ENCODE measurements around the gene HLF. TPM values are rescaled to one million over a fixed set of nuclear protein-coding genes. Genes with fewer than 3 reads are reported as not detected.

HLF gene
- total RNA-seq, 1 experiment from 2014 or later, result 1.5 TPM

DNA sequence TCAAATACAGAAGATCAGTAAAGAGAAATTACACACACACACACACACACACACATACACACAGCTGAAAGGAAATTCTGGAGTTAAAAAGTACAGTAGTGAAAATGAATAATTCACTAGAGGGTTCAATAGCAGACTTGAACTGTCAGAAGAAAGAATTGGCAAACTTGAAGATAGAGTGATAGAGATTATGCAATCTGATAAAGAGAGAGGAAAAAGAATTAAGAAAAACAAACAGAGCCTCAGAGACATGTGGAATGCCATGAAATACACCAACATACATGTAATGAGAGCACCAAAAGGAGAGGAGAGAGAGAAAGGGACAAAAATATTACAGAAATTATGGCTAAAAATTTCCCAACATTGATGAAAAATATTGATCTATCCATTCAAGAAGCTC lies 96.2 kb downstream of the HLF start:
- no TSS peak for BruUV-seq (replicated peaks)
- ATAC-seq, result no peak
- POLR2A ChIA-PET, result no interaction called here

DNA sequence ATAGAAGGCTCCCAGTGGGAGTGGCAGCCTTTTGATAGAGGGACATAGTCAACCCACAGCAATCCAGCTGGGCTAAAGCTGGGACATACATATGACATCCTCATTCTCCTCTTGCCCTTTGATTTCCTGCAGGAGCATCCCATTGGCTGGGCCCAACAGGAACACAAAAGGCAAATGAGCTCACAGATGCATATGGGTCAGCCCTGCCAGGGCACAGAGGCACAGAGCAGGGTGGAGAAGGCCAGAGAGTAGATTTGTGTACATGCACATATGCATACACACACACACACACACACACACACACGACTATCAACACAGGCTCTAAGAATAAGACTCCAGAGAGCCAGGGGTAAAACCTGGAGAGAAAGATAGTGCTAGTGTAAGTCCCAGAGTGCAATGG lies 98.3 kb downstream of the HLF start:
- DNase-seq (ENCODE audit: low read depth, low spot score) (no peak), ATAC-seq (no peak)
- H3K27ac ChIP-seq (ENCODE audit: low read depth, low read length), result no peak overlapping the region
- no peak overlapping the region for H3K4me3 ChIP-seq (replicated peaks in 1 of 2; ENCODE audit: low read depth in 1 of 2, low read length in 2 of 2)
- H2AFZ ChIP-seq (ENCODE audit: low read depth, low read length, poor library complexity, severe bottlenecking), result no peak overlapping the region
- no peaks in the 10 kb centered on the region for H3K9me3 ChIP-seq (ENCODE audit: control insufficient read depth in 1 of 2, insufficient read depth in 1 of 2, low read depth in 1 of 2, low read length in 2 of 2)
- H3K4me1 ChIP-seq (ENCODE audit: control insufficient read depth in 1 of 2, insufficient read depth in 2 of 2, low read length in 2 of 2), result no peaks in the 10 kb centered on the region
- H3K9me2 ChIP-seq (ENCODE audit: insufficient read depth), result no peaks in the 10 kb centered on the region
- H3K27me3 ChIP-seq (ENCODE audit: insufficient read depth, low read length), result no peaks in the 10 kb centered on the region
- intact Hi-C loops (cut with micrococcal nuclease), result no loop called here
- ChIA-PET RAD21 (ENCODE audit: low non-redundant PET in 1 of 2, low total read pairs in 2 of 2, uncharacterized antibody in 2 of 2, unreplicated experiment in 2 of 2) (no interaction called here), CTCF (no interaction called here), POLR2A (no interaction called here)
- no peaks in the 10 kb centered on the region for H3K79me2 ChIP-seq (ENCODE audit: insufficient read depth, low read length)
- no peak overlapping the region for H3K4me2 ChIP-seq (ENCODE audit: low read length)
- H3K36me3 ChIP-seq (ENCODE audit: control insufficient read depth in 1 of 2, insufficient read depth in 2 of 2, low read length in 2 of 2), result no peaks in the 10 kb centered on the region
- H4K20me1 ChIP-seq (ENCODE audit: insufficient read depth), result no peaks in the 10 kb centered on the region
- no TSS peak for BruUV-seq (replicated peaks)
- no peak overlapping the region for H3K9ac ChIP-seq (ENCODE audit: low read length)
- TF ChIP-seq, protein P1, sequence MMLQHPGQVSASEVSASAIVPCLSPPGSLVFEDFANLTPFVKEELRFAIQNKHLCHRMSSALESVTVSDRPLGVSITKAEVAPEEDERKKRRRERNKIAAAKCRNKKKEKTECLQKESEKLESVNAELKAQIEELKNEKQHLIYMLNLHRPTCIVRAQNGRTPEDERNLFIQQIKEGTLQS (IDR thresholded peaks at IDR 0.05), result no peak
- no peak for TF ChIP-seq SRF (IDR thresholded peaks at IDR 0.05; ENCODE audit: low read depth)
- no peak for TF ChIP-seq YY1 (IDR thresholded peaks at IDR 0.05; ENCODE audit: extremely low read depth, insufficient replicate concordance, low read depth, low read length)
- TF ChIP-seq, protein P2, sequence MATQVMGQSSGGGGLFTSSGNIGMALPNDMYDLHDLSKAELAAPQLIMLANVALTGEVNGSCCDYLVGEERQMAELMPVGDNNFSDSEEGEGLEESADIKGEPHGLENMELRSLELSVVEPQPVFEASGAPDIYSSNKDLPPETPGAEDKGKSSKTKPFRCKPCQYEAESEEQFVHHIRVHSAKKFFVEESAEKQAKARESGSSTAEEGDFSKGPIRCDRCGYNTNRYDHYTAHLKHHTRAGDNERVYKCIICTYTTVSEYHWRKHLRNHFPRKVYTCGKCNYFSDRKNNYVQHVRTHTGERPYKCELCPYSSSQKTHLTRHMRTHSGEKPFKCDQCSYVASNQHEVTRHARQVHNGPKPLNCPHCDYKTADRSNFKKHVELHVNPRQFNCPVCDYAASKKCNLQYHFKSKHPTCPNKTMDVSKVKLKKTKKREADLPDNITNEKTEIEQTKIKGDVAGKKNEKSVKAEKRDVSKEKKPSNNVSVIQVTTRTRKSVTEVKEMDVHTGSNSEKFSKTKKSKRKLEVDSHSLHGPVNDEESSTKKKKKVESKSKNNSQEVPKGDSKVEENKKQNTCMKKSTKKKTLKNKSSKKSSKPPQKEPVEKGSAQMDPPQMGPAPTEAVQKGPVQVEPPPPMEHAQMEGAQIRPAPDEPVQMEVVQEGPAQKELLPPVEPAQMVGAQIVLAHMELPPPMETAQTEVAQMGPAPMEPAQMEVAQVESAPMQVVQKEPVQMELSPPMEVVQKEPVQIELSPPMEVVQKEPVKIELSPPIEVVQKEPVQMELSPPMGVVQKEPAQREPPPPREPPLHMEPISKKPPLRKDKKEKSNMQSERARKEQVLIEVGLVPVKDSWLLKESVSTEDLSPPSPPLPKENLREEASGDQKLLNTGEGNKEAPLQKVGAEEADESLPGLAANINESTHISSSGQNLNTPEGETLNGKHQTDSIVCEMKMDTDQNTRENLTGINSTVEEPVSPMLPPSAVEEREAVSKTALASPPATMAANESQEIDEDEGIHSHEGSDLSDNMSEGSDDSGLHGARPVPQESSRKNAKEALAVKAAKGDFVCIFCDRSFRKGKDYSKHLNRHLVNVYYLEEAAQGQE (IDR thresholded peaks at IDR 0.05; ENCODE audit: low read depth), result no peak
- TF ChIP-seq POLR2AphosphoS5 (IDR thresholded peaks at IDR 0.05; ENCODE audit: low read depth, low read length), result no peak
- TF ChIP-seq SP1 (IDR thresholded peaks at IDR 0.05; ENCODE audit: low read depth), result no peak
- no peak for TF ChIP-seq ZFX (IDR thresholded peaks at IDR 0.05)
- no peak for TF ChIP-seq FOSL1 (IDR thresholded peaks at IDR 0.05; ENCODE audit: low read depth)
- no peak for TF ChIP-seq EZH2 (IDR thresholded peaks at IDR 0.05)
- TF ChIP-seq SIN3A (IDR thresholded peaks at IDR 0.05; ENCODE audit: low read depth), result no peak
- TF ChIP-seq EGR1 (IDR thresholded peaks at IDR 0.05; ENCODE audit: low read depth), result no peak

More for the DNA sequence above, 96.2 kb downstream of the HLF start:
- Histone ChIP-seq H3K4me2 (ENCODE audit: low read length) (no peak overlapping the region), H3K27ac (ENCODE audit: low read depth, low read length) (no peak overlapping the region), H2AFZ (ENCODE audit: low read depth, low read length, poor library complexity, severe bottlenecking) (no peak overlapping the region), H3K4me1 (ENCODE audit: control insufficient read depth in 1 of 2, insufficient read depth in 2 of 2, low read length in 2 of 2) (peaks cover 0 to 4% of the 10 kb centered on the region in 2 experiments; a peak in 1 of 4 replicates), H3K4me3 (replicated peaks in 1 of 2; ENCODE audit: low read depth in 1 of 2, low read length in 2 of 2) (no peak overlapping the region), H4K20me1 (ENCODE audit: insufficient read depth) (no peaks in the 10 kb centered on the region), H3K27me3 (ENCODE audit: insufficient read depth, low read length) (no peaks in the 10 kb centered on the region), H3K9ac (ENCODE audit: low read length) (no peak overlapping the region), H3K79me2 (ENCODE audit: insufficient read depth, low read length) (no peaks in the 10 kb centered on the region), H3K9me2 (ENCODE audit: insufficient read depth) (no peaks in the 10 kb centered on the region), H3K9me3 (ENCODE audit: control insufficient read depth in 1 of 2, insufficient read depth in 1 of 2, low read depth in 1 of 2, low read length in 2 of 2) (no peaks in the 10 kb centered on the region), H3K36me3 (ENCODE audit: control insufficient read depth in 1 of 2, insufficient read depth in 2 of 2, low read length in 2 of 2) (no peaks in the 10 kb centered on the region)
- DNase-seq (ENCODE audit: low read depth, low spot score), result no peak
- TF ChIP-seq POLR2AphosphoS5 (IDR thresholded peaks at IDR 0.05; ENCODE audit: low read depth, low read length) (no peak), FOSL1 (IDR thresholded peaks at IDR 0.05; ENCODE audit: low read depth) (no peak), JUND (IDR thresholded peaks at IDR 0.05) (no peak), EZH2 (IDR thresholded peaks at IDR 0.05) (no peak)
- TF ChIP-seq, protein P3, sequence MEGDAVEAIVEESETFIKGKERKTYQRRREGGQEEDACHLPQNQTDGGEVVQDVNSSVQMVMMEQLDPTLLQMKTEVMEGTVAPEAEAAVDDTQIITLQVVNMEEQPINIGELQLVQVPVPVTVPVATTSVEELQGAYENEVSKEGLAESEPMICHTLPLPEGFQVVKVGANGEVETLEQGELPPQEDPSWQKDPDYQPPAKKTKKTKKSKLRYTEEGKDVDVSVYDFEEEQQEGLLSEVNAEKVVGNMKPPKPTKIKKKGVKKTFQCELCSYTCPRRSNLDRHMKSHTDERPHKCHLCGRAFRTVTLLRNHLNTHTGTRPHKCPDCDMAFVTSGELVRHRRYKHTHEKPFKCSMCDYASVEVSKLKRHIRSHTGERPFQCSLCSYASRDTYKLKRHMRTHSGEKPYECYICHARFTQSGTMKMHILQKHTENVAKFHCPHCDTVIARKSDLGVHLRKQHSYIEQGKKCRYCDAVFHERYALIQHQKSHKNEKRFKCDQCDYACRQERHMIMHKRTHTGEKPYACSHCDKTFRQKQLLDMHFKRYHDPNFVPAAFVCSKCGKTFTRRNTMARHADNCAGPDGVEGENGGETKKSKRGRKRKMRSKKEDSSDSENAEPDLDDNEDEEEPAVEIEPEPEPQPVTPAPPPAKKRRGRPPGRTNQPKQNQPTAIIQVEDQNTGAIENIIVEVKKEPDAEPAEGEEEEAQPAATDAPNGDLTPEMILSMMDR (IDR thresholded peaks at IDR 0.05 in 2 of 3, conservative IDR thresholded peaks at IDR 0.05 in 1 of 3; ENCODE audit: borderline replicate concordance in 1 of 3, insufficient read depth in 1 of 3, low read depth in 2 of 3, low read length in 2 of 3), result no peak
- CTCF ChIA-PET, result interaction anchor here (0.6 to 1.4 kb wide), 3 partner anchors 12 to 153 kb away, joined by 3 read pairs; no protein-coding TSS in a partner anchor
- RAD21 ChIA-PET (ENCODE audit: low non-redundant PET in 1 of 2, low total read pairs in 2 of 2, uncharacterized antibody in 2 of 2, unreplicated experiment in 2 of 2), result no interaction called here
- intact Hi-C loops (cut with micrococcal nuclease), result no loop called here

All from HCT116 (cell line).